HG02973 (cell line): ENCODE data around the gene PIGU.
"Not testable (repeated sequence)": the region's sequence is repeated elsewhere in the genome, so short reads cannot be mapped to it uniquely, and the experiment has no call there.

ENCODE experiments used
- ATAC-seq: cut with Tn5 transposase; IDR thresholded peaks from one replicate; pipeline ENCODE4 v1.9.1; 2021; ENCODE audit warnings: moderate library complexity; ENCODE audit not compliant: unreplicated experiment

The PIGU gene

GRCh38 chr20:34663213-34663943 lies 13.5 kb downstream of the PIGU start:
- no peak for ATAC-seq

- ATAC-seq: not testable (repeated sequence)
These were observed 15.1 kb downstream of the PIGU start for GRCh38 chr20:34661811-34662210.

- ATAC-seq: not testable (repeated sequence)
These were observed 18.2 kb downstream of the PIGU start for GRCh38 chr20:34658654-34659053.

GRCh38 chr20:34654207-34654744 lies 22.6 kb downstream of the PIGU start:
- ATAC-seq: no peak

GRCh38 chr20:34651200-34651599 lies 25.7 kb downstream of the PIGU start:
- ATAC-seq: no peak

GRCh38 chr20:34647737-34648136 lies 29.2 kb downstream of the PIGU start:
- ATAC-seq: no peak

- ATAC-seq: no peak
These were observed 31.9 kb downstream of the PIGU start for GRCh38 chr20:34644951-34645350.

- ATAC-seq: no peak
These were observed 32.5 kb downstream of the PIGU start for GRCh38 chr20:34644345-34644744.

GRCh38 chr20:34643928-34644327 lies 33.0 kb downstream of the PIGU start:
- no peak for ATAC-seq

GRCh38 chr20:34642009-34642408 lies 34.9 kb downstream of the PIGU start:
- no peak for ATAC-seq

GRCh38 chr20:34639755-34640222 lies 37.1 kb downstream of the PIGU start:
- ATAC-seq: no peak

- no peak for ATAC-seq
These were observed 38.4 kb downstream of the PIGU start for GRCh38 chr20:34638532-34638931.

- no peak for ATAC-seq
These were observed 38.9 kb downstream of the PIGU start for GRCh38 chr20:34638039-34638292.

- ATAC-seq: no peak
These were observed 39.5 kb downstream of the PIGU start for GRCh38 chr20:34637245-34638038.

GRCh38 chr20:34636648-34637047 lies 40.2 kb downstream of the PIGU start:
- no peak for ATAC-seq

GRCh38 chr20:34634392-34634791 lies 42.5 kb downstream of the PIGU start:
- no peak for ATAC-seq

GRCh38 chr20:34632870-34633452 lies 43.9 kb downstream of the PIGU start:
- no peak for ATAC-seq

GRCh38 chr20:34629904-34630303 lies 47.0 kb downstream of the PIGU start:
- no peak for ATAC-seq

- ATAC-seq: no peak
These were observed 47.5 kb downstream of the PIGU start for GRCh38 chr20:34629342-34629741.

GRCh38 chr20:34628026-34628425 lies 48.9 kb downstream of the PIGU start:
- no peak for ATAC-seq

GRCh38 chr20:34627458-34627857 lies 49.4 kb downstream of the PIGU start:
- no peak for ATAC-seq

GRCh38 chr20:34626992-34627391 lies 49.9 kb downstream of the PIGU start:
- no peak for ATAC-seq
